HG03521 (cell line): ENCODE data around the gene UCHL1.
"Not testable (repeated sequence)": the region's sequence is repeated elsewhere in the genome, so short reads cannot be mapped to it uniquely, and the experiment has no call there.

ENCODE experiments used
- ATAC-seq: cut with Tn5 transposase; IDR thresholded peaks from one replicate; pipeline ENCODE4 v1.9.1; 2021; ENCODE audit warnings: mild to moderate bottlenecking, moderate library complexity; ENCODE audit not compliant: unreplicated experiment

The UCHL1 gene

DNA sequence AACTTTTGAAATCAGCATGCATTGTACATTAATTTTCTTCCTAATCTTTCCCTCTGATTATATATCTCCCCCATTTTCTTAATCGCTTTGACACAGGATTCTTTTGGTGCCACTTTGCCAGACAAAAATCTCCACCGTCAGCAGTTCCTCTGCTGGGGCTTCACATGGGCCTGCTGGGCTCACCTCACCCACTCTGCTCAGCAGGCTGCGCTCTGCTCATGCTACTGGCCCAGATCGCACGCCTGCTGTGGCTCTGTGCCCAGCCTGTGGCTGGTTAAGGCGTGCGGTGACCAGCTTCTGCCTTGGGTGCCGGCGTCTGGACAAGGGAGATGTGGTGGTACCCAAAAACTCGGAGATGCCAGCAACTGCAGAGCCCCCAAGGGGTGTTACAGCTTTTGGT, 31.1 kb downstream of the UCHL1 start:
- ATAC-seq, result no peak

- no peak for ATAC-seq
Measured at GRCh38 chr4:41288254-41288653, 31.5 kb downstream of the UCHL1 start.

DNA sequence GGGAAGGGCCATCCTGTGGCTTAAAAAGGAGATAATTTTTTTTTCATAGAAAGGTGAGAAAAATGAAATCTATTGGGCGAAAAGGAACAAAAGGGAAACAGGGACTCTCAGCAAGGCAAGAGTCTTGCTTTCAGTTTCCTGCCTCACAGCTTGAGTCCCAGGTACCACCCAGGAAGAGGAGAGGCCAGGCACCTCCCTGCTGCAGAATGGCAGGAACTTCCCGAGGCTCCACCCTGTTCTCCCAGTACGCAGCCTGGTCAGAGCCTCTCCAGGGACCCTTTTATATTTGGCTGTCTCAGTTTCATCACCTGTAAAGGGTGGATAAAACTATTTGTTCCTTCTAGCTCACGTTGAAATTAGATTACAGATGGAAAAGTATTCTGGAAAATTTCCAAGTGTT, 33.8 kb downstream of the UCHL1 start:
- no peak for ATAC-seq

DNA sequence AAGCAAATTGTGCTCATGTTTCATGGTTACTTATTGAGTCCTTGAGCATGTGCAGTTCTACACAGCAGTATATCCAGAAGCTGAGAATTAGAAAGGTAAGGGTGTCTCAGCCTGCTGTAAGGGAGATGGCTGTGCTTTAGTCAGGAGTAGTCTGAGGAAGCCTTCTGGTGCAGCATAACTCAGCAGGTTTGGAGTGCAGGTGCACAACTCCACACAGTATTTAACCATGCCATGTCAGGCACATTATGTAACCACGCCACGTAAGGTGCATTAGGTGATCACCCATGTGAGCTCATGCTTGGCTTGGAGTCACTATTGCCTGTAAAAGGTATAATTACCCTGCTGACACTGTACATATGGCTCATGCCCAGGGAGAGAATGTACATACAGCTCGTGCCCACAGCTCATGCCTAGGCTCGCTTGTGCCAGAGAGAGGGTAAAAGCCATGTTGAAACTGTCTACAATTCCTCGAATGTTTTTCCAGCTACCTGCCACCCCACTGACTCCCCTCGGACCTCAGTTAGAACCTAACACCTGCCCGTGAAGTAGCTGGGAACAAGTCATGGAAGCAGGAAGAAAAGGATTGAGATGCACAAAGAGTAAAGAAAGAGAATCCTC, 37.8 kb downstream of the UCHL1 start:
- ATAC-seq, result no peak

DNA sequence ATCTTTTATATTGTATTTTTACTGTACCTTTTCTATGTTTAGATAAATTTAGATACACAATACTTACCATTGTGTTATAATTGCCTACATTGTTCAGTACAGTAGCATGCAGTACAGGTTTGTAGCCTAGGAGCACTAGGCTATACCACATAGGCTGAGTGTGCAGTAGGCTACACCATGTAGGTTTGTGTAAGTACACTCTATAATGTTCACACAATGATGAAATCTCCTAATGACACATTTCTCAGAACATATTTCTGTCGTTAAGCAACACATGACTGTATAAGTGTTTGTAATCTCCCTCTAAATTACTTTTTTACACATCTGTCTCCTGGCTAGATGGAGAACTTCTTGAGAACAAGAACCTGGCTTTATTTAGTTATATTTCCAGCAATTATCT, 40.3 kb downstream of the UCHL1 start:
- no peak for ATAC-seq

- ATAC-seq, result no peak
Measured at GRCh38 chr4:41297832-41298231, 41.1 kb downstream of the UCHL1 start.

DNA sequence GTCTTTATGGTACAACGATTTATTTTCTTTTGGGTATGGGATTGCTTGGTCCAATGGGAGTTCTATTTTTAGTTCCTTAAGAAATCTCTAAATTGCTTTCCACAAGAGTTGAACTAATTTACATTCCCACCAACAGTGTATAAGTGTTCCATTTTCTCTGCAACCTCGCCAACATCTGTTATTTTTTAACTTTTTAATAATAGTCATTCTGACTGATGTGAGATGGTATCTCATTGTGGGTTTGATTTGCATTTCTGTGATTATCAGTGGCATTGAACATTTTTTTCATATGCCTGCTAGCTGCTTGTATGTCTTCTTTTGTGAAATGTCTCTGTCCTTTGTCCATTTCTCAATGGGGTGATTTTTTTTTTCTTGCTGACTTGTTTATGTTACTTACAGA, 42.8 kb downstream of the UCHL1 start:
- no peak for ATAC-seq

GRCh38 chr4:41301137-41301536, 44.4 kb downstream of the UCHL1 start:
- no peak for ATAC-seq

DNA sequence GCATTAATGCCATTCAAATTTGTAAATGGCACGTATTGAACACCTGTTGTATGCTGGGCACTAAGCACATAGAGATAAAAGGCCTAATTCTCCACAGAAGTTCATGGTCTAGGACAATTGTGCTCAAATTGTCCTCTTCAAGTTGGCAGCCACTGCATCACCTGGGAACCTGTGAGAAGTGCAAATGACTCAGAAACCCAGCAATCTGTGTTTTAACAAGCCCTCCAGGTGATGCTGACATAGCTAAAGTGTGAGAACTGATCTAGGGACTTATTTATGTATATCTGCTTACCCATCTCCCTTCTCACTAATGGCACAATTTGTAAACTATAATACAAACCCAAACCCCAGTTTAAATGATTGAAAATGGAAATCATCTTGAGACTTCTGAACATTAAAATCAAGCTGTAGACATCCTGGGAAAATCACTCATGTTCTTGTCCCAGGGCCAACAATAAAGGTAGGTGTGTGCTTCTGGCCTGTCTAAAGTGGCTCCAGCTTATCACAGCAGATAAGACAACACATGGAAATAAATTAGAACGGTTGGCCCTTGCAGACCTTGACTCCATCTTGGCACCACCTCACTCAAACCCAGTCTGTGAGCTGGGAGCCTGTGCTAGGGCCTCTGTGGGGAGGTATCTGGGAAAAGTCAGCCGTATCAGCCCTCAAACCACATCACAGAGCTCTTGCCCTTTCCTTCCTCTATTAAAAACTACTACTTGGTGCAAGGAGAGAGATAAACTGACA, 46.8 kb downstream of the UCHL1 start:
- ATAC-seq, result no peak

DNA sequence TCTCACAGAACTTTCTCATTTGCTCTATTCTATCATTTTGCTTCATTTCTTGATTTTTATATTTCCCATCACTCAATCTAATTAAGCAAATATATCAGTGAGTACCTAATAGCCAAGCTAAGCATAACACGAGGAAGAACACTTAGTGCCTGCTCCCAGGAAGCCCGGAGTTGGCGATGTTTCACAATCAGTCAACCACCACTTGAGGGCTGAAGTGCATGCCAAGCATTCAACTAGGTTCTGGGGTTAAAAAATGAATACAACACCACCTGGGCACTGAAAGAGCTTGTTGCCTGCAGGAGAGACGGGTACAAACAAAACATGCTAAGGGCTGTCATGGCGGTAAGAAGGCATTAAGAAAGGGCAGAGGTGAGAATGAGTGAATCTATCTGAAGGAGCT, 47.5 kb downstream of the UCHL1 start:
- ATAC-seq, result no peak

DNA sequence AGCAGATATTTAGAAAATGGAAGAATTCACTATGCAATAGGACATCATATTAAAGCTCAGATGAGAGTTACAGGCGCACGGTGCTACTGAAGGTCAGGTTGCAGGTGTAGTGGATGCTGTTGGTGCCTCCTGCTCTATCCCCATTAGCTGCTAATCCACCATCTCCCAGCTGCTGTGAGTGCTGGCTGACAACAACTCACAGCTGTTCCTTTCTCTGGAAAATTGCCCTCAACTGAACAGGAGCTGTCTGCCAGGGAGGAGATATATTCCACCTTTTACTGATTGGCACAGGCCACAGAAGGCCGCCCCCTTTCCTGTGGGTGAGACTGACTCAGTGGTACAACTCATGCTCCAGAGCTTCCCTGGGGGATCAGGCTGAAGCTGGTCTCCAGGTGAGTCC, 48.7 kb downstream of the UCHL1 start:
- ATAC-seq, result no peak

GRCh38 chr4:41307638-41308037, 50.9 kb downstream of the UCHL1 start:
- no peak for ATAC-seq

DNA sequence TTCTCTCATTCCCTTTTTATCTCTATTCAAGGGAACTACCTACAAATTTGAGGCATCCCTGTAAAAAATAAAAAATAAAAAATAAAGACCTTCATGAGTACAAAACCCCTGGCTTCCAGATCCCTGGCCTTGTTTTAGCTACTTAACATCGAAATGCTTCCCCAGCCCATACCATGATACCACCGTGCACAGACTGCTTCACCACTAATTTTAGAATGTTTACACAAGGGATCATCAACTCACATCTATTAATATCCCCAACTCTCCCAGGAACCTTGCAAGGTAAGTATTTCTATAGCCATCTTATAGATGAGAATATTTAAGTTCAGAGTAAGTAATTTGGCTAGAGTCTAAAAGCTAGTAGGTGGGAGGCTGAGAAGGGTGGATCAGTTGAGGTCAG, 51.7 kb downstream of the UCHL1 start:
- ATAC-seq, result no peak

GRCh38 chr4:41315426-41315825, 58.7 kb downstream of the UCHL1 start:
- not testable (repeated sequence) for ATAC-seq

DNA sequence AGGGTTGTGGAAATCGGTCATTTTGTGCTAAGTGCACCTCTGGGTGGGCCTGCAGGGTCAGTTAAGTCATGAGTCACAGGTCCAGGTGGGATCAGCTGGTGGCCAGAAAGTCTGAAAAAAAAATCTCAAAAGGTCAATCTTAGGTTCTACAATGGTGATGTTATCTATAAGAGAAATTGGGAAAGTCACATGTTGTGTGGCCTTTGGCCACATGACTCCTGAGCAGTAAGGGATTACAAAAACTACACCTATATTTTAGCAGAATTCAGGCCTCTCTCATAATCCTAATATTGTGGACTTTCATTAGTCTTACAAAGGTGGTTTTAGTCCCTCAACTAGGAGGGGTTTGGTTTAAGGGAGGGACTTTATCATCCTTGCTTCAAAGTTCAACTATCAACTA, 59.1 kb downstream of the UCHL1 start:
- ATAC-seq, result no peak
